K562 (cell line): ENCODE results near the gene CTSO. TPM values are rescaled to one million over a fixed set of nuclear protein-coding genes. Genes with fewer than 3 reads are reported as not detected.

ENCODE experiments used
- ATAC-seq: fragments of 200-7000 bp; cut with Tn5 transposase; 3 replicates; pipeline ENCODE4 v1.9.1; 2020; ENCODE audit warnings: moderate library complexity
- BruUV-seq: library from RNA; stranded (reverse); fragments of 400-500 nt; replicated peaks from 2 replicates; lab custom pipeline; 2021; lab: Mats Ljungman, UMichigan
- CTCF ChIA-PET: fragments of 300-600 bp; formaldehyde crosslinking; extraction: SDS; loops from one replicate; lab custom pipeline; 2021; ENCODE audit warnings: low intra/inter-chr PET ratio; lab: Yijun Ruan, JAX
- POLR2A ChIA-PET: fragments of 300-600, 350-650 bp; sonication (Branson Sonifier 250); formaldehyde crosslinking; extraction: SDS; loops from one replicate; lab custom pipeline; 2021; ENCODE audit warnings: antibody characterized with exemption, inconsistent platforms; lab: Yijun Ruan, JAX
- DNase-seq, 4 experiments: peaks; one replicate each; pipeline versions ENCODE4 v3.0.0 to v3.0.0-alpha.2; 2011 to 2018; ENCODE audit warnings: low spot score in 3 of 4, mixed read lengths in 3 of 4; ENCODE audit errors: extremely low read depth in 1 of 4
- FAIRE-seq: peaks from 2 replicates; lab custom pipeline; 2011; peaks lifted over from hg19 to GRCh38; lab: Jason Lieb, UNC
- H2AFZ ChIP-seq: 2 replicates; pipeline ENCODE4 v1.6.0; 2011; ENCODE audit warnings: low read depth, low read length, control low read depth, inconsistent platforms
- H3K27ac ChIP-seq: fragments of 200-600 bp; 3 replicates; pipeline ENCODE4 v1.8.0; 2011; ENCODE audit warnings: low read depth, mild to moderate bottlenecking, control low read depth, inconsistent platforms, low read length, moderate library complexity, mixed read lengths; ENCODE audit errors: extremely low read depth
- H3K27me3 ChIP-seq, 2 experiments: fragments of 300-600 bp in 1 of 2; 2 replicates in 1 of 2; 3 replicates in 1 of 2; pipeline versions ENCODE4 v1.6.0 to v1.8.0; 2011; ENCODE audit warnings: inconsistent platforms in 2 of 2, low read length in 2 of 2, mild to moderate bottlenecking in 1 of 2, mixed read lengths in 1 of 2, moderate library complexity in 1 of 2; ENCODE audit not compliant: control insufficient read depth in 2 of 2, insufficient read depth in 2 of 2
- H3K36me3 ChIP-seq: fragments of 300-600 bp; 3 replicates; pipeline ENCODE4 v1.8.0; 2011; ENCODE audit warnings: mild to moderate bottlenecking, low read length, inconsistent platforms; ENCODE audit not compliant: control insufficient read depth, insufficient read depth
- H3K4me1 ChIP-seq, 2 experiments: fragments of 200-600 bp in 1 of 2; replicated peaks in 1 of 2; 2 replicates in 1 of 2; 3 replicates in 1 of 2; pipeline versions ENCODE4 v1.5.1 to v1.8.0; 2011; ENCODE audit warnings: inconsistent platforms in 2 of 2, low read length in 2 of 2, mild to moderate bottlenecking in 1 of 2, mixed read lengths in 1 of 2, moderate library complexity in 1 of 2; ENCODE audit not compliant: control insufficient read depth in 2 of 2, insufficient read depth in 2 of 2
- H3K4me2 ChIP-seq: 2 replicates; pipeline ENCODE4 v1.6.1; 2011; ENCODE audit warnings: low read length, control low read depth, inconsistent platforms, mixed read lengths; ENCODE audit not compliant: insufficient read depth
- H3K4me3 ChIP-seq: fragments of 200-600 bp; sonication (generic), shearing (Covaris generic); 2 replicates; pipeline ENCODE4 v1.5.1; 2016; ENCODE audit warnings: control low read depth, inconsistent platforms
- H3K79me2 ChIP-seq: fragments of 200-600 bp; 3 replicates; pipeline ENCODE4 v1.8.0; 2011; ENCODE audit warnings: low read length, inconsistent platforms; ENCODE audit not compliant: control insufficient read depth, insufficient read depth
- H3K9ac ChIP-seq, 2 experiments: 2 replicates each; pipeline versions ENCODE4 v1.6.0 to v1.6.1; 2011; ENCODE audit warnings: low read depth in 2 of 2, low read length in 2 of 2, control low read depth in 1 of 2, inconsistent platforms in 1 of 2, mild to moderate bottlenecking in 1 of 2, mixed read lengths in 1 of 2; ENCODE audit not compliant: insufficient read depth in 1 of 2
- H3K9me1 ChIP-seq: one replicate; pipeline ENCODE4 v1.6.0; 2011; ENCODE audit warnings: inconsistent platforms, mild to moderate bottlenecking, low read length, moderate library complexity; ENCODE audit not compliant: control insufficient read depth, insufficient read depth
- H3K9me3 ChIP-seq: replicated peaks from 2 replicates; pipeline ENCODE4 v1.5.1; 2011; ENCODE audit warnings: low read depth, low read length, inconsistent platforms; ENCODE audit not compliant: control insufficient read depth, insufficient read depth
- H4K20me1 ChIP-seq: replicated peaks from 2 replicates; pipeline ENCODE4 v1.6.1; 2011; ENCODE audit warnings: low read length, inconsistent platforms, mixed read lengths; ENCODE audit not compliant: control insufficient read depth, insufficient read depth
- CBX2 ChIP-seq: fragments of 200-600 bp; sonication (generic); IDR thresholded peaks from one replicate; pipeline ENCODE4 v1.6.1; 2012; ENCODE audit warnings: mild to moderate bottlenecking, low read length, inconsistent platforms; ENCODE audit not compliant: insufficient read depth, poor library complexity, severe bottlenecking
- DNMT1 ChIP-seq: fragments of 450-650 bp; IDR thresholded peaks from 2 replicates; pipeline ENCODE4 v1.6.1; 2016; ENCODE audit warnings: antibody characterized with exemption, mild to moderate bottlenecking
- HNRNPL ChIP-seq: fragments of 200-400 bp; formaldehyde crosslinking; IDR thresholded peaks from 2 replicates; pipeline ENCODE4 v1.6.1; 2017; ENCODE audit warnings: low read depth, mild to moderate bottlenecking, low read length
- NCOA4 ChIP-seq: fragments of 450-650 bp; IDR thresholded peaks from 2 replicates; pipeline ENCODE4 v1.6.1; 2018; ENCODE audit warnings: mild to moderate bottlenecking; ENCODE audit not compliant: partially characterized antibody
- OTX1 ChIP-seq: fragments of 450-650 bp; formaldehyde crosslinking; IDR thresholded peaks from 2 replicates; pipeline ENCODE4 v1.4.0; 2022; ENCODE audit warnings: mild to moderate bottlenecking
- PHF21A ChIP-seq: fragments of 450-650 bp; IDR thresholded peaks from 2 replicates; pipeline ENCODE4 v1.6.1; 2017; ENCODE audit warnings: low read depth, borderline replicate concordance
- RAD21 ChIP-seq, 2 experiments: fragments of 250-450 bp in 1 of 2; fragments of 450-650 bp in 1 of 2; sonication (Bioruptor Pico) in 1 of 2; formaldehyde crosslinking in 1 of 2; IDR thresholded peaks in 1 of 2; conservative IDR thresholded peaks in 1 of 2; 2 replicates each; pipeline versions ENCODE4 v1.4.0 to v1.8.0; 2020 to 2022; ENCODE audit warnings: mild to moderate bottlenecking in 2 of 2, moderate library complexity in 1 of 2
- TCF7L2 ChIP-seq: fragments of 150-350 bp; IDR thresholded peaks from 2 replicates; pipeline ENCODE4 v1.6.1; 2016; ENCODE audit warnings: low read depth, mild to moderate bottlenecking, low read length, moderate library complexity
- ZFP36 ChIP-seq: fragments of 150-350 bp; IDR thresholded peaks from 2 replicates; pipeline ENCODE4 v1.6.1; 2018; ENCODE audit warnings: low read length, low read depth; ENCODE audit not compliant: partially characterized antibody
- ZNF197 ChIP-seq: fragments of 200-800 bp; sonication (Bioruptor generic); IDR thresholded peaks from 2 replicates; pipeline ENCODE4 v1.6.1; 2016; ENCODE audit warnings: low read depth, missing genetic modification characterization, missing compliant biosample characterization
- ZNF699 ChIP-seq: fragments of 250-450 bp; sonication (Bioruptor Pico); IDR thresholded peaks from 2 replicates; pipeline ENCODE4 v1.8.0; 2021; ENCODE audit warnings: mild to moderate bottlenecking, moderate library complexity; ENCODE audit not compliant: insufficient replicate concordance
- WGBS: fragments of 100-300 bp; shearing (Covaris generic); methylation state at CpG from one replicate; pipeline ENCODE4 v1.1.6; 2016; ENCODE audit warnings: low coverage, mixed read lengths; ENCODE audit not compliant: insufficient coverage; ENCODE audit errors: missing lambda C conversion rate; 5-methylcytosine and 5-hydroxymethylcytosine counted together
- in situ Hi-C: fragments of 300-500 bp; cut with MboI; formaldehyde crosslinking; loops from 4 replicates; pipeline ENCODE4 v1.15.0; 2018; ENCODE audit warnings: inconsistent platforms, mixed read lengths
- intact Hi-C: fragments of 100-400 bp; cut with micrococcal nuclease; formaldehyde crosslinking; loops from 2 replicates; pipeline ENCODE4 v1.14.2; 2022
- polyA plus RNA-seq, 8 experiments: library from polyadenylated mRNA; depleted of rRNA in 4 of 8; stranded (reverse) in 5 of 8; unstranded in 3 of 8; fragments of >200 nt; fragmentation: Nextera tagmentation in 2 of 8; fragmentation: Illumina TruSeq in 1 of 8; extraction: Ambion mirVana in 2 of 8; extraction: Trizol in 1 of 8; gene quantifications; 2 replicates each; pipeline versions ENCODE4 v1.2.1 to v1.2.3, GENCODE V29; 2011 to 2014; ENCODE audit warnings: inconsistent platforms in 1 of 8, missing spikeins in 1 of 8
- total RNA-seq, 7 experiments: library from RNA; depleted of rRNA in 6 of 7; stranded (reverse); fragments of >200 nt in 6 of 7; fragmentation: Illumina TruSeq in 2 of 7; extraction: Trizol in 2 of 7; gene quantifications; 2 replicates each; pipeline versions ENCODE4 v1.2.1 to v1.2.3, GENCODE V29; 2011 to 2021; ENCODE audit warnings: low replicate concordance in 1 of 7
- TF ChIP-seq, protein P1 (sequence below): sonication (generic); formaldehyde crosslinking; IDR thresholded peaks from 2 replicates; pipeline ENCODE4 v1.8.0; 2022; ENCODE audit warnings: missing genetic modification reagents, mild to moderate bottlenecking, borderline replicate concordance

The CTSO gene
- total and polyA plus RNA-seq, 9 of the 15 experiments (the other 6 are each of a cell fraction or from before 2014, with no cell fraction given): 0.03 to 0.07 (median 0.04) TPM; not detected in 5

DNA sequence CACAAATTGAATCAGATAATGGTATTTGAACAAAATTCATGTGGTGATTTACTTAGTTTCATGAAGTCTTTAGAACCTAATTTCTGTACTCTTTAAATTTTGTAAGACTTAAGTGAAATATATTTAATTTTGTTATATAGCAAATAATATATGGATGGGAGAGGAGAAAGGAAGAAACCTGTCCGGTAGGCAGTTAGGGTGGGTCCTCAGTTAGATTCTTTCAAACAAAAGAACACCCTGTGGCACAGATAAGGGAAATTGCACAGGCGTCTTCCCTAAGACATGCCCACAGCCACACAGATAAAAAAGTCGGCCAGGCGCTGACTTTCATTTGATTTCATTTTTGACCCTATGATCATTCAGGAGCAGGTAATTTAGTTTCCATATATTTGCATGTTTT, 25.1 kb upstream of the CTSO start:
- no peak for FAIRE-seq
- CTCF ChIA-PET: no interaction called here
- no peak overlapping the region for H2AFZ ChIP-seq
- intact Hi-C loops (no loop called here), in situ Hi-C loops (no loop called here)
- no peaks in the 10 kb centered on the region for H3K9me1 ChIP-seq
- H3K4me2 ChIP-seq: no peak overlapping the region
- 1% methylated on average over 4 of the region's 4 CpGs for WGBS
- no peak for ATAC-seq
- no peak for TF ChIP-seq CBX2
- TF ChIP-seq ZFP36: peak; percentile 40
- no peak overlapping the region for H3K4me3 ChIP-seq
- H3K79me2 ChIP-seq: no peaks in the 10 kb centered on the region
- H3K27me3 ChIP-seq: no peaks in the 10 kb centered on the region
- no peaks in the 10 kb centered on the region for H4K20me1 ChIP-seq
- DNase-seq: no peak
- BruUV-seq: no TSS peak
- no peaks in the 10 kb centered on the region for H3K9me3 ChIP-seq
- H3K9ac ChIP-seq: no peak overlapping the region
- POLR2A ChIA-PET: no interaction called here
- H3K27ac ChIP-seq: no peak overlapping the region
- H3K36me3 ChIP-seq: no peaks in the 10 kb centered on the region
- no peaks in the 10 kb centered on the region for H3K4me1 ChIP-seq

DNA sequence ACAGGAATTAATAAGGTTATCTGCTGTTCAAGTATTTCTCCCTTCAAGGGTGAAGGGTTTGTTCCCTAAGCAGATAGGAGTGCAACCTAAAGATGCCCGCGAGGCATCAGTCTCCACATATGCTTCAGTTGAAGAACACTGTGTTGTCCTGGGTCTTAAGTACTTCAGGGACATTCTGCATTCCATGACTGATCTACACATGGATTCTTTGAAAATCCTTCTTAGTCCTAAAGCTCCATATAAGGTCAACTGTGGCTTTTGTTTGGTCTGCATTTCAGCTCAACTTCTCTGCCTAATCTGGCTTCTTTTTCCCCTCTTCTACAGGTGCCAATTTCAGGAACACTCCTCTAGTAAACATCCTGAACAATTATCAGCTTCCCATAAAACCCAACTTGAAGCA, 21.8 kb upstream of the CTSO start:
- BruUV-seq: no TSS peak
- no peak overlapping the region for H3K9ac ChIP-seq
- H3K4me1 ChIP-seq: no peaks in the 10 kb centered on the region
- H2AFZ ChIP-seq: no peak overlapping the region
- H3K9me1 ChIP-seq: no peaks in the 10 kb centered on the region
- H3K27ac ChIP-seq: no peak overlapping the region
- no peaks in the 10 kb centered on the region for H3K9me3 ChIP-seq
- H4K20me1 ChIP-seq: no peaks in the 10 kb centered on the region
- DNase-seq: no peak
- H3K79me2 ChIP-seq: no peaks in the 10 kb centered on the region
- no peak overlapping the region for H3K4me3 ChIP-seq
- H3K4me2 ChIP-seq: no peak overlapping the region
- POLR2A ChIA-PET: no interaction called here
- no peaks in the 10 kb centered on the region for H3K36me3 ChIP-seq
- FAIRE-seq: no peak
- H3K27me3 ChIP-seq: no peaks in the 10 kb centered on the region
- in situ Hi-C loops: no loop called here
- CTCF ChIA-PET: no interaction called here
- 0% methylated on average over 2 of the region's 2 CpGs for WGBS
- no peak for ATAC-seq
- intact Hi-C loops: no loop called here
- TF ChIP-seq HNRNPL: no peak
- no peak for TF ChIP-seq ZNF197 (CRISPR knock-in tag)
- no peak for TF ChIP-seq PHF21A
- no peak for TF ChIP-seq OTX1 (CRISPR knock-in tag)
- no peak for TF ChIP-seq ZNF699
- no peak for TF ChIP-seq NCOA4
- no peak for TF ChIP-seq DNMT1
- TF ChIP-seq TCF7L2: no peak
- TF ChIP-seq, protein P1, sequence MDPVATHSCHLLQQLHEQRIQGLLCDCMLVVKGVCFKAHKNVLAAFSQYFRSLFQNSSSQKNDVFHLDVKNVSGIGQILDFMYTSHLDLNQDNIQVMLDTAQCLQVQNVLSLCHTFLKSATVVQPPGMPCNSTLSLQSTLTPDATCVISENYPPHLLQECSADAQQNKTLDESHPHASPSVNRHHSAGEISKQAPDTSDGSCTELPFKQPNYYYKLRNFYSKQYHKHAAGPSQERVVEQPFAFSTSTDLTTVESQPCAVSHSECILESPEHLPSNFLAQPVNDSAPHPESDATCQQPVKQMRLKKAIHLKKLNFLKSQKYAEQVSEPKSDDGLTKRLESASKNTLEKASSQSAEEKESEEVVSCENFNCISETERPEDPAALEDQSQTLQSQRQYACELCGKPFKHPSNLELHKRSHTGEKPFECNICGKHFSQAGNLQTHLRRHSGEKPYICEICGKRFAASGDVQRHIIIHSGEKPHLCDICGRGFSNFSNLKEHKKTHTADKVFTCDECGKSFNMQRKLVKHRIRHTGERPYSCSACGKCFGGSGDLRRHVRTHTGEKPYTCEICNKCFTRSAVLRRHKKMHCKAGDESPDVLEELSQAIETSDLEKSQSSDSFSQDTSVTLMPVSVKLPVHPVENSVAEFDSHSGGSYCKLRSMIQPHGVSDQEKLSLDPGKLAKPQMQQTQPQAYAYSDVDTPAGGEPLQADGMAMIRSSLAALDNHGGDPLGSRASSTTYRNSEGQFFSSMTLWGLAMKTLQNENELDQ: no peak
- TF ChIP-seq RAD21 (CRISPR knock-in tag; conservative IDR thresholded peaks at IDR 0.05 in 1 of 2, IDR thresholded peaks at IDR 0.05 in 1 of 2): no peak
